NB4 (cell line): Measurements from ENCODE around the gene PATE3.

Experiments used
- DNase-seq: peaks from one replicate; pipeline ENCODE4 v3.0.0; 2010; ENCODE audit warnings: low read depth
- H3K4me3 ChIP-seq: one replicate; pipeline ENCODE4 v1.5.1; 2011; ENCODE audit warnings: mild to moderate bottlenecking, low read depth, low read length, moderate library complexity
- MYC ChIP-seq: IDR thresholded peaks from 2 replicates; pipeline ENCODE4 v1.6.1; 2011; ENCODE audit warnings: low read depth, low read length
- POLR2A ChIP-seq: IDR thresholded peaks from 2 replicates; pipeline ENCODE4 v1.6.1; 2011; ENCODE audit warnings: mild to moderate bottlenecking; ENCODE audit not compliant: insufficient read length; ENCODE audit errors: extremely low read depth
- TF ChIP-seq, protein P1 (sequence below): IDR thresholded peaks from one replicate; pipeline ENCODE4 v1.5.1; 2012; ENCODE audit warnings: low read depth, low read length
- TF ChIP-seq, protein P2 (sequence below): IDR thresholded peaks from 2 replicates; pipeline ENCODE4 v1.6.1; 2011; ENCODE audit warnings: low read depth, low read length

The PATE3 gene, protein sequence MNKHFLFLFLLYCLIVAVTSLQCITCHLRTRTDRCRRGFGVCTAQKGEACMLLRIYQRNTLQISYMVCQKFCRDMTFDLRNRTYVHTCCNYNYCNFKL

DNA sequence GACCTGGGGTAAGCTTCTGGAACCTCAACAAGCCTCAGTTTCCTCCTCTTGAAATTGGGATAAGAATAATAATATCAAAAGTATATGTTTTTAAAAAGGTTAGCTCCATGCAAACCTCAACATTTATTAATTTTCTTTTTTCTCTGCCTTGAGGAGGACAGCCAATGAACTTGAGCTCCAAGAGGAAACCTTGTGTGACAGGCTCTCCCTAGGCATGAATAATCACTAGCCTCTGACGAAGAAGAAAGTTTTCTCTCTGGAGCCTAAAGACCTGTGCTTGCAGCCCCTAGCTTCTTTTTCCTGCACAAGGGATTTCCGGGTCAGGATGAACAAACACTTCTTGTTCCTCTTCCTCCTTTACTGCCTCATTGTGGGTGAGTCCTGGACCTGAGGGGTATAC, at the start of gene PATE3:
Gene PATE3, plus strand, starts transcription at position 301 of the 400 bp plus-strand sequence. Its CDS starts 25 bp downstream, at position 326.
- DNase-seq = no peak
- TF ChIP-seq MYC = no peak
- TF ChIP-seq, protein P1, sequence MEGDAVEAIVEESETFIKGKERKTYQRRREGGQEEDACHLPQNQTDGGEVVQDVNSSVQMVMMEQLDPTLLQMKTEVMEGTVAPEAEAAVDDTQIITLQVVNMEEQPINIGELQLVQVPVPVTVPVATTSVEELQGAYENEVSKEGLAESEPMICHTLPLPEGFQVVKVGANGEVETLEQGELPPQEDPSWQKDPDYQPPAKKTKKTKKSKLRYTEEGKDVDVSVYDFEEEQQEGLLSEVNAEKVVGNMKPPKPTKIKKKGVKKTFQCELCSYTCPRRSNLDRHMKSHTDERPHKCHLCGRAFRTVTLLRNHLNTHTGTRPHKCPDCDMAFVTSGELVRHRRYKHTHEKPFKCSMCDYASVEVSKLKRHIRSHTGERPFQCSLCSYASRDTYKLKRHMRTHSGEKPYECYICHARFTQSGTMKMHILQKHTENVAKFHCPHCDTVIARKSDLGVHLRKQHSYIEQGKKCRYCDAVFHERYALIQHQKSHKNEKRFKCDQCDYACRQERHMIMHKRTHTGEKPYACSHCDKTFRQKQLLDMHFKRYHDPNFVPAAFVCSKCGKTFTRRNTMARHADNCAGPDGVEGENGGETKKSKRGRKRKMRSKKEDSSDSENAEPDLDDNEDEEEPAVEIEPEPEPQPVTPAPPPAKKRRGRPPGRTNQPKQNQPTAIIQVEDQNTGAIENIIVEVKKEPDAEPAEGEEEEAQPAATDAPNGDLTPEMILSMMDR = no peak
- TF ChIP-seq POLR2A = no peak
- TF ChIP-seq, protein P2, sequence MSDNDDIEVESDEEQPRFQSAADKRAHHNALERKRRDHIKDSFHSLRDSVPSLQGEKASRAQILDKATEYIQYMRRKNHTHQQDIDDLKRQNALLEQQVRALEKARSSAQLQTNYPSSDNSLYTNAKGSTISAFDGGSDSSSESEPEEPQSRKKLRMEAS = no peak
- no peak within 1 kb of the TSS for H3K4me3 ChIP-seq

DNA sequence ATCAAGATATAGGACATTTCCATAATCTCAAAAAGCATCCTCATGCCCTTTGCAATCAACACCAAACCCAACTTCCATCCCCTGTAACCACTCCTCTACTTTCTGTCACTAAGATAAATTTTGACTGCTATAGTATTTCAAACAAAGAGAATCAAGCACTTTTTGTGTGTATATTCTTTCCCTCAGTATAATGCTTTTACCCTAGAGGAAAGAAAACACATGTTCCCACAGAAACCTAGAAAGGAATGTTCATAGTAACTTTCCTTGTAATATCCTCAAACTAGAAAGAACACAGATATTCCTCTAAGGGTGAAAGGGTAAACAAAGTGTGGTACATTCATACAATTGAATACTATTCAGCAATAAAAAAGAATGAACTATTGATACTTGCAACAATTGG, 47.3 kb upstream of the PATE3 start:
- TF ChIP-seq, protein P1 = no peak
- TF ChIP-seq POLR2A = no peak
- TF ChIP-seq MYC = no peak
- TF ChIP-seq, protein P2 = no peak
- no peak for DNase-seq
- H3K4me3 ChIP-seq = no peak overlapping the region

DNA sequence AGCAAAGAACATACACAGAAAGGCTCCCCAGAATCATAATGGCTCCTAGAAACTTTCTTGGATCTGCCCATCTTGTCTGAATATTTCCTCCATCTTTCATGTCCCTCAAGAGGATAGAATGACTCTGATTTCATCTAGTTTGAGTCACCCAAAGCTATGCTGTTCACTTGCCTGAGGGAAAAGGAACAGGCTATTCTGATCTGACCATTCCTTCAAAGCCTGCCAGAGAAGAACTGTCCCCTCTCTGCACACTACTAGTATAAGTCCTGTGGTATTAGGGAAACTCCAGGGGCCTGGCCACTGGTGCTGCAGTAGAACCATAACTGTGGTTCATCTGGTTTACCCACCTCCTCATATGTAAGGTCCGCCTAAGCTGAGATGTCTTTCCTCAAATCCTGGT, 44.2 kb upstream of the PATE3 start:
- DNase-seq = no peak
- TF ChIP-seq MYC (no peak), POLR2A (no peak)
- TF ChIP-seq, protein P2 = no peak
- TF ChIP-seq, protein P1 = no peak
- no peak overlapping the region for H3K4me3 ChIP-seq

DNA sequence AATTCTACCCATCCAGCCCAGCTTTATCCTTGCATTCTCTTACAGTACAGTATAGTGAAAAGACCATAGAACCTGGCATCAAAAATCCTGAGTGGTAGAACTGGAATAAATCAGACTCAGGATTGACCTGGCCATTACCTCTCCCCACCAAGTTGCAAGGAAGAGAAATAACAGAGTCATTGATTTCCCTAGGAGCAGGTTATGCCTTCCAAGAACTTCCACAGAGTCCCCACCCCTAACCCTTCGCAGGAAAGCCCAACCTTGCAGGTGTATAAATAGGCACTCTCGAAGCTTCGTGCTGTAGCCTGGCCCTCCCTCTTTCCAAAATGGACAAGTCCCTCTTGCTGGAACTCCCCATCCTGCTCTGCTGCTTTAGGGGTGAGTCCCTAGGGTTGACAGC, 41.9 kb upstream of the PATE3 start, which contains the start of gene PATE1:
Gene PATE1, plus strand, starts transcription at position 301 of the 400 bp plus-strand sequence. Its CDS starts 26 bp downstream, at position 327.
- no peak within 1 kb of the TSS for H3K4me3 ChIP-seq
- DNase-seq = no peak
- TF ChIP-seq POLR2A (no peak), MYC (no peak)
- TF ChIP-seq, protein P2 = no peak
- TF ChIP-seq, protein P1 = no peak

DNA sequence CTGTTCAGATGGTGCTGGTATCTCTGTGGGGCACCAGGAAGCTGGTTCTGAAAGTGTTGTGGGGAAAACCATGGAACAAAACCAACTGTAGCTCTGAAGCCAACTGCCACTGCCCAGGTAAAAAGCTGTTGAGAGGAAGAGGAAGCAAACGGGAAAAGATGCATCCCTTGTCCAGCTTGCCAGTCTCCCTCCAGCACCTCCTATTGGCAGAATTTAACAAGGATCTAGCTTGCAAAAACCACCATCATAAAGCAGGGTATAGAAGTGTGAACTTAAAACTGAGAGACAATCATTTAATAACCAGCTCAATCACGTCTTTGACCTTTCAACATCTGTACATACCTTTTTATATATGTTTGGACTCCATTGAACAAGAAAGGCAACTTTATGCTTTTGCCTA, 37.3 kb upstream of the PATE3 start:
- TF ChIP-seq, protein P2 = no peak
- no peak for TF ChIP-seq POLR2A
- TF ChIP-seq, protein P1 = no peak
- no peak for DNase-seq
- no peak overlapping the region for H3K4me3 ChIP-seq

DNA sequence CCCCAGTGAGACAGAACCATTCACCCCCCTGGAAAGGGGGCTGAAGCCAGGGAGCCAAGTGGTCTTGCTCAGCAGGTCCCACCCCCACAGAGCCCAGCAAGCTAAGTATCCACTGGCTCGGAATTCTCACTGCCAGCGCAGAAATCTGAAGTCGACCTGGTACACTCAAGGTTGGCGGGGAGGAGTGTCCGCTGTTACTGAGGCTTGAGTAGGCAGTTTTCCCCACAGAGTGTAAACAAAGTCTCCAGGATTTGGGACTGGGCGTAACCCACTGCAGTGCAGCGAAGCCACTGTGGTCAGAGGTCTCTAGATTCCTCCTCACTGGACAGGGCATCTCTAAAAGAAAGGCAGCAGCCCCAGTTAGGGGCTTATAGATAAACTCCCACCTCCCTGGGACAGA, 31.9 kb upstream of the PATE3 start:
- DNase-seq = no peak
- no peak overlapping the region for H3K4me3 ChIP-seq
- TF ChIP-seq POLR2A (no peak), MYC (no peak)
- TF ChIP-seq, protein P1 = no peak
- TF ChIP-seq, protein P2 = no peak
